HAP-1 (cell line): ENCODE measurements around the gene VEPH1.
A peak's percentile ranks its signal among the peaks of the same experiment; 100 is the strongest.

ENCODE experiments used
- DNase-seq, 2 experiments: peaks; one replicate each; pipeline ENCODE4 v3.0.0-alpha.2; 2016 to 2020; ENCODE audit warnings: low spot score in 2 of 2
- H3K27me3 ChIP-seq: fragments of 250-450 bp; sonication (Bioruptor Pico); 2 replicates; pipeline ENCODE4 v1.5.1; 2020; ENCODE audit warnings: low read depth, mild to moderate bottlenecking, moderate library complexity
- H3K36me3 ChIP-seq: fragments of 250-450 bp; sonication (Bioruptor Pico); replicated peaks from 2 replicates; pipeline ENCODE4 v1.5.1; 2020; ENCODE audit warnings: mild to moderate bottlenecking
- H3K4me1 ChIP-seq: fragments of 250-450 bp; sonication (Bioruptor Pico); 2 replicates; pipeline ENCODE4 v1.5.1; 2020; ENCODE audit warnings: mild to moderate bottlenecking
- H3K4me3 ChIP-seq: fragments of 250-450 bp; sonication (Bioruptor Pico); 2 replicates; pipeline ENCODE4 v1.5.1; 2020; ENCODE audit warnings: mild to moderate bottlenecking, moderate library complexity
- H3K9me3 ChIP-seq: fragments of 250-450 bp; sonication (Bioruptor Pico); 2 replicates; pipeline ENCODE4 v1.5.1; 2020; ENCODE audit warnings: mild to moderate bottlenecking, moderate library complexity
- in situ Hi-C: fragments of 300-500 bp; cut with MboI; formaldehyde crosslinking; loops from 3 replicates; pipeline ENCODE4 v1.14.3; 2020; ENCODE audit warnings: low sequenced_read_pairs, inconsistent platforms, mixed read lengths

VEPH1 gene

DNA sequence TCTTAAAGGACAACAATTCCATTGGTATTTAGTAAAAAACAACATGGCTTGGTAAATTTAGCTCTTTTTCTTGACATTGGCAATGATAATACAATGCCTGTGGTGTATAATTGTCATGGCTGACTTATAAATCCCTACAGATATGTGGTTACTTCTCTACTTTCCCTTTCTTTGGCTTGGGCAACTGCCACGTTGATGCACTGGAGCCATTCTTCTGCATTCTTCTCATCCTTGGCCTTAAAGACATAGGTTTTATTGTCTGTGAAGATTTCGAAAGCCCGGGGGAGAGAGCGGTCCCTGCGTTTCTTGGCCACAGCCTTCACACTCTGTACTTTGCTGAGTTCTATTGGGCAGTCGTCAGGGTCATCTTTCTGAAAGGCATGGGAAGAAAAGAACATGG, 242.2 kb downstream of the VEPH1 start:
- no peaks in the 10 kb centered on the region for H3K36me3 ChIP-seq
- H3K4me1 ChIP-seq: peaks cover 25% of the 10 kb centered on the region
- H3K4me3 ChIP-seq: no peak overlapping the region
- H3K9me3 ChIP-seq: no peaks in the 10 kb centered on the region
- DNase-seq: no peak
- in situ Hi-C loops: no loop called here
- H3K27me3 ChIP-seq: no peaks in the 10 kb centered on the region

- H3K36me3 ChIP-seq: no peaks in the 10 kb centered on the region
- H3K4me3 ChIP-seq: no peak overlapping the region
- H3K9me3 ChIP-seq: no peaks in the 10 kb centered on the region
- no peaks in the 10 kb centered on the region for H3K27me3 ChIP-seq
- in situ Hi-C loops: no loop called here
- DNase-seq: no peak
- peaks cover 30% of the 10 kb centered on the region for H3K4me1 ChIP-seq
These were observed 243.4 kb downstream of the VEPH1 start for GRCh38 chr3:157259825-157260224.

GRCh38 chr3:157257101-157257500, 246.1 kb downstream of the VEPH1 start:
- H3K36me3 ChIP-seq: no peaks in the 10 kb centered on the region
- no peak for DNase-seq
- in situ Hi-C loops: no loop called here
- H3K27me3 ChIP-seq: no peaks in the 10 kb centered on the region
- no peak overlapping the region for H3K4me3 ChIP-seq
- no peaks in the 10 kb centered on the region for H3K9me3 ChIP-seq
- H3K4me1 ChIP-seq: peaks cover 19% of the 10 kb centered on the region

- H3K4me3 ChIP-seq: no peak overlapping the region
- H3K27me3 ChIP-seq: no peaks in the 10 kb centered on the region
- peaks cover 9% of the 10 kb centered on the region for H3K4me1 ChIP-seq
- H3K36me3 ChIP-seq: no peaks in the 10 kb centered on the region
- H3K9me3 ChIP-seq: no peaks in the 10 kb centered on the region
- peak; percentile 27 to 56 for DNase-seq
- in situ Hi-C loops: no loop called here
These were observed 247.4 kb downstream of the VEPH1 start for GRCh38 chr3:157255797-157256196.

- H3K9me3 ChIP-seq: no peaks in the 10 kb centered on the region
- no peak for DNase-seq
- in situ Hi-C loops: no loop called here
- no peaks in the 10 kb centered on the region for H3K36me3 ChIP-seq
- no peak overlapping the region for H3K4me3 ChIP-seq
- H3K27me3 ChIP-seq: no peaks in the 10 kb centered on the region
- peaks cover 24% of the 10 kb centered on the region for H3K4me1 ChIP-seq
These were observed 251.5 kb downstream of the VEPH1 start for GRCh38 chr3:157251685-157252084.

DNA sequence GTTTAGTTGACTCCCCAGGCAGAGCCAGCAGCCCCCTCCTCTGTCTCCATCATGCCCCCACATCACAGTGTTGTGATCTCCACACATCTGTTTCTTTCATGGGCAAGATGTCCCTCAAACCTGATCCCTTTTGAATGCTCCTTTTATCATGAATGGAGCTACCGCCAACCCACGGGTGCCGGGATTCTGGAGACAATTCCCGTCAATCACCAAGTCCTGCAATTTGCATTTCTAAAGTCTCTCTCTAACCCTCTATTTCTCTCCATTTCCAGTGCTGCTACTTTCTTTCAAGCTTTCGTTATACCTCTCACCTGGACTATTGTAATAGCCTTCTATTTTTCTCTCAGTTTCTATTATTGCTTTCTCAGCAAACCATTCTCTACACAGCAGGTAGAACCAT, 253.6 kb downstream of the VEPH1 start:
- H3K4me3 ChIP-seq: no peak overlapping the region
- H3K27me3 ChIP-seq: no peaks in the 10 kb centered on the region
- H3K9me3 ChIP-seq: no peaks in the 10 kb centered on the region
- DNase-seq: peak; percentile 43 to 54
- H3K36me3 ChIP-seq: no peaks in the 10 kb centered on the region
- in situ Hi-C loops: no loop called here
- peaks cover 19% of the 10 kb centered on the region for H3K4me1 ChIP-seq

DNA sequence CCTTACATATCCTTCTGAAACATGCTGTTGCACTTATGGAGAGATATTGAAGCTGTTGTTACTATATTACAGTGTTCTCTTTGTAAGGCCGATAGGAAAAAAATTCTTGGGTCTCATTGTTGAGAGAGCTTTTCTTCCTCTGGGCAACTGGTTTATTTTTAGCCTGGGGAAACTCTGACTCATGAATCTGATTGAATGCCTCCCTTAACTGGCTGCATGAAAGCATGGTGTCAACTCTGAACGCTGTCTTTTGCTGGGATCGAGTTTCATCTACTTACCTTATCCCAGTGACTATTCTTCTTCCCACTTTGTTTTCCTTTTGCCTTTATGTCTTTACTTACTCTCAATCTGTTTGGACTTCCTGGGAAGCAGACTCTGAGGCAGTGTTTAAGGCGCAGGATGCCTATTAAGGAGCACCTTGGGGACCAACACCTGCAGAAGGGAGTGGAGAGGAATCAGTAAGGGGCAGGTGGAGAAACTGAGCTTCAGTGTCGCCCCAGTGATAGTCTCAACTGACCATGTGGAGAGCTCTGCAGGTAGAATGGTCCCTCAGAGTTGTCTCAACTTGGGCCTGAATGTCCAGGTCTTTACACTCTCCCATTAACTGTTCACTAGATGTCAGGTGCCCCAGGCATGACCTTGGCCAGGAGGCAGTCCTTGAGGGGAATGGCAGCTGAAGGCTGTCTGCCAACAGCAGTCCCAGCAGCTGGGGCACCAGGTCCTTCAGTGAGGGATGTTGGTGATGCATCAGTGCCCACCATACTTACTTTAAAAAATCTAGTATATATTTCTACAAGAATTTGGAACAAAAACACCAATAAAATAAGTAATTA, 254.4 kb downstream of the VEPH1 start:
- in situ Hi-C loops: no loop called here
- H3K4me3 ChIP-seq: no peak overlapping the region
- no peaks in the 10 kb centered on the region for H3K9me3 ChIP-seq
- H3K27me3 ChIP-seq: no peaks in the 10 kb centered on the region
- peaks cover 19% of the 10 kb centered on the region for H3K4me1 ChIP-seq
- DNase-seq: peak; percentile 59 to 86
- H3K36me3 ChIP-seq: no peaks in the 10 kb centered on the region

DNA sequence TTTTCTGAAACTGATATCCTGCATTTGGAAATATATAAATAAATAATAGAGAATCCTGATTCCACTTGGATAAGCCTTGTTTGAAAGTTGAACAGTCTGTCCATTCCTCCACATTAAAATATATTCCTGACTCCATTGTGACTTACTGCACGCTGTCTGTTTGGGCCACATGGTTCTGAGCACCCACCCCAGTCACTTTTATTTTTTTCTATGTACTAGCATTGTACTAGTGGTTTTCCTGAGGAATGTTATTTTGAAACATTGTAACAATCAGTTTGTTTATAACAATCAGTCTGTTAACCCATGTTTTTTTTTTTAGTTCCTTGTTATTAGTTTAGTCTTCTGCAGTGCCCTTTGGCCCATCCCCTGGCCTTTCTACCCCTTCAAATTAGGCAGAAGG, 255.8 kb downstream of the VEPH1 start:
- H3K36me3 ChIP-seq: no peaks in the 10 kb centered on the region
- DNase-seq: no peak
- H3K4me3 ChIP-seq: no peak overlapping the region
- in situ Hi-C loops: no loop called here
- H3K27me3 ChIP-seq: no peaks in the 10 kb centered on the region
- H3K9me3 ChIP-seq: no peaks in the 10 kb centered on the region
- H3K4me1 ChIP-seq: peaks cover 19% of the 10 kb centered on the region

DNA sequence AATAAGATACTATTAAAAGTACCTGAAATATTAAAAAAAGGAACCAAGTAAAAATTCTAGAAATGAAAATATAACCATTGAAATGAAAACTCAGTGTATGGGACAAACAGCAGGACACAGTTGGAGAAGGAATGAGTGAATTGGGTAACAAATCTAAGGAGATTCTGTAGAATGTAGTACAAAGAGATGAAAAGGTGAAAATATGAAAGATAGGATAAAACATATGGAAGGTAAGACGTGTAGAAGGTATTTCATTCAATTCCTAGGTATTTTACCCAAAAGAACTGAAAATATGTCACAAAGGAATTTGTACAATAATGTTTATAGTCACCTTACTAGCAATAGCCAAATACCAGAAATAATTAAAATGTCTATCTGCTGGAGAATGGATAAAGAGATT, 260.4 kb downstream of the VEPH1 start:
- Histone ChIP-seq H3K9me3 (no peaks in the 10 kb centered on the region), H3K27me3 (no peaks in the 10 kb centered on the region), H3K4me3 (no peak overlapping the region), H3K36me3 (no peaks in the 10 kb centered on the region), H3K4me1 (no peaks in the 10 kb centered on the region)
- in situ Hi-C loops: no loop called here
- no peak for DNase-seq

- no peaks in the 10 kb centered on the region for H3K4me1 ChIP-seq
- H3K36me3 ChIP-seq: no peaks in the 10 kb centered on the region
- DNase-seq: no peak
- H3K9me3 ChIP-seq: no peaks in the 10 kb centered on the region
- H3K4me3 ChIP-seq: no peak overlapping the region
- no peaks in the 10 kb centered on the region for H3K27me3 ChIP-seq
- in situ Hi-C loops: no loop called here
These were observed 261.6 kb downstream of the VEPH1 start for GRCh38 chr3:157241599-157241998.

DNA sequence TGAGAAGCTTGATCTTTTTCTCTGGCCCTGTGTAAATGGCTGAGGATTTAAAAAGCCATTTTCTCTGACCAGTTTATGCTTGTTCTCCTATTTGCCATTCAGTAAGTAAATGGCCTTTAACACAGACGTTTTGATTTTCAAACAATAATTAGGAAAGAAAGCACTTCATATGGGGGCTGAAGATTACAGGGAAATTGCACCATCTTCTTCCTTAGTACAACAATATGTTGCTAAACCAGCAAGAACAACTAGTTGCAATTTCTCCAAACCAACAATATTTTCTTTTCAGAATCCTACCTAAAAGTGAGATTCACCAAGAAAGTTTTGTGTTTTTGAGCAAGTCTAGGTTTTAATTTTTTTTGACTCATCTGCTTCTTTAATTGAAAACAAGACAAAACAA, 262.8 kb downstream of the VEPH1 start:
- no peaks in the 10 kb centered on the region for H3K4me1 ChIP-seq
- H3K9me3 ChIP-seq: no peaks in the 10 kb centered on the region
- no peaks in the 10 kb centered on the region for H3K27me3 ChIP-seq
- no peaks in the 10 kb centered on the region for H3K36me3 ChIP-seq
- DNase-seq: no peak
- in situ Hi-C loops: no loop called here
- H3K4me3 ChIP-seq: no peak overlapping the region

DNA sequence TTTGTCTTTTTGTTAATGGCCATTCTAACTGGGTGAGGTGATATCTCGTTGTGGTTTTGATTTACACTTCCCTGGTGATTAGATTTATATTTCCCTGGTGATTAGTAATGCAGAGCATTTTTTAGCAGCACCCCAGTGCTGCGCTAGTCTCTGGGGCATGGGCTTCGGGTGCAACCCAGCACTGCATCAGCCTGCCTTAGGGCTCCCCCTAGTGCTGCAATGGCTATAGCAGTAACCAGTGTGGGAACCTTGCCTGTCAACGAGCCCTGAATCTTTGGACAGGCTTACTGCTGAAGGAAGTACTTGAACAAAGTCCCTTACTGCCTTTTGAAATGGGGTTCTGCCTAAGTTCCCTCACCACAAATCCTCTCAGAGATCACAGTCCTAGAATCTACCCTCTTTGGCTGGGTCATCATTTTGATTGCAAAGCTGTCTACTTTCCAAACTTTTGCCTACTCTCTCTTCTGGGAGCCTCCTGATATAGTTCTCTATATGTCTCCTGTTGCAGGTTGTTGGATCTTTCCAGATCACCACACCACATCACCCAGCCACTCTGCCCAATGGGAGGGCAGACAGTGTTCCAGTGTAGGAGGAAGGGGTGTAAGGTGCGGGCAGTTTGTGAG, 264.0 kb downstream of the VEPH1 start:
- in situ Hi-C loops: no loop called here
- Histone ChIP-seq H3K4me1 (no peaks in the 10 kb centered on the region), H3K9me3 (no peaks in the 10 kb centered on the region), H3K4me3 (no peak overlapping the region), H3K27me3 (no peaks in the 10 kb centered on the region), H3K36me3 (no peaks in the 10 kb centered on the region)
- DNase-seq: peak; percentile 54 to 79

DNA sequence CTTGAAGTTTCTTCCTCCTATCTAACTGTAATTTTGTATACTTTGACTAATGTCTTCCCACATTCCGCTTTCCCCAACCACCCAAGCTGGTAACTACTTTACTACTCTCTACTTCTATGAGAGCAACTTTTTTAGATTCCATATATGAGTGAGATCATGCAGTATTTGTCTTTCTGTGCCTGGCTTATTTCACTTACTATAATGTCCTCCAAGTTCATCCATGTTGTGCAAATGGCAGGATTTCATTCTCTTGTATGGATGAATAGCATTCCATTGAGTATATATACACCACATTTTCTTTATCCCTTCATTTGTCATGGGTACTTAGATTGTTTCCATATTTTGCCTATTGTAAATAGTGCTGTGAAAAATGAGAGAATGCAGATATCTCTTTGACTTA, 264.8 kb downstream of the VEPH1 start:
- H3K9me3 ChIP-seq: no peaks in the 10 kb centered on the region
- DNase-seq: no peak
- no peak overlapping the region for H3K4me3 ChIP-seq
- no peaks in the 10 kb centered on the region for H3K36me3 ChIP-seq
- H3K27me3 ChIP-seq: no peaks in the 10 kb centered on the region
- in situ Hi-C loops: no loop called here
- no peaks in the 10 kb centered on the region for H3K4me1 ChIP-seq

GRCh38 chr3:157237886-157238285, 265.3 kb downstream of the VEPH1 start:
- in situ Hi-C loops: no loop called here

More at GRCh38 chr3:157237886-157238285, 265.3 kb downstream of the VEPH1 start:
- no peaks in the 10 kb centered on the region; the same call in 1 of the 2 replicates for H3K27me3 ChIP-seq
- H3K9me3 ChIP-seq: no peaks in the 10 kb centered on the region
- H3K4me1 ChIP-seq: no peaks in the 10 kb centered on the region
- H3K4me3 ChIP-seq: no peak overlapping the region
- no peaks in the 10 kb centered on the region for H3K36me3 ChIP-seq
- no peak for DNase-seq
